Heart left ventricle (tissue), 16 donors: ENCODE data around the gene GRB7. TPM values are rescaled to one million over a fixed set of nuclear protein-coding genes. Genes with fewer than 3 reads are reported as not detected.
A peak's percentile ranks its signal among the peaks of the same experiment; 100 is the strongest.

Source experiments
- ATAC-seq, 4 donors: fragments of 200-7000 bp; cut with Tn5 transposase; one replicate each; pipeline ENCODE4 v1.9.1; 2020 to 2022; ENCODE audit warnings: moderate library complexity in 4 of 4, mild to moderate bottlenecking in 3 of 4, moderate number of reproducible peaks in 1 of 4
- DNase-seq, 5 donors: peaks; one replicate each; pipeline ENCODE4 v3.0.0-alpha.2; 2020
- H3K27ac ChIP-seq, 12 donors: fragments of 200-600 bp; sonication (generic) in 4 of 12; one replicate each; pipeline versions ENCODE4 v1.5.0 to v1.8.0; 2016 to 2022; ENCODE audit warnings: mild to moderate bottlenecking in 2 of 12
- H3K27me3 ChIP-seq, 9 donors: fragments of 200-600 bp; sonication (generic) in 2 of 9; one replicate each; pipeline versions ENCODE4 v1.5.1 to v1.8.0; 2016 to 2022; ENCODE audit warnings: mild to moderate bottlenecking in 3 of 9
- H3K36me3 ChIP-seq, 9 donors: fragments of 200-600 bp; sonication (generic) in 2 of 9; one replicate each; pipeline versions ENCODE4 v1.5.0 to v1.8.0; 2018 to 2022; ENCODE audit warnings: mild to moderate bottlenecking in 2 of 9
- H3K4me1 ChIP-seq, 12 donors: fragments of 200-600 bp; sonication (generic) in 4 of 12; one replicate each; pipeline versions ENCODE4 v1.5.0 to v1.8.0; 2016 to 2022; ENCODE audit warnings: mild to moderate bottlenecking in 3 of 12
- H3K4me3 ChIP-seq, 12 donors: fragments of 200-600 bp; sonication (generic) in 4 of 12; one replicate each; pipeline versions ENCODE4 v1.5.0 to v1.8.0; 2017 to 2022; ENCODE audit warnings: mild to moderate bottlenecking in 9 of 12, moderate library complexity in 4 of 12
- H3K9me3 ChIP-seq, 12 donors: fragments of 200-600 bp; sonication (generic) in 4 of 12; one replicate each; pipeline versions ENCODE4 v1.5.0 to v1.8.0; 2016 to 2022; ENCODE audit warnings: mild to moderate bottlenecking in 1 of 12
- CTCF ChIP-seq, 12 donors: fragments of 200-600 bp; sonication (generic) in 4 of 12; IDR thresholded peaks; one replicate each; pipeline versions ENCODE4 v1.5.0 to v1.8.0; 2018 to 2022; ENCODE audit warnings: antibody characterized with exemption in 12 of 12, mild to moderate bottlenecking in 5 of 12
- POLR2A ChIP-seq, 2 donors: fragments of 450-650 bp; IDR thresholded peaks; one replicate each; pipeline ENCODE4 v1.6.1; 2017; ENCODE audit warnings: antibody characterized with exemption in 2 of 2, mild to moderate bottlenecking in 2 of 2, moderate library complexity in 2 of 2
- WGBS, 4 donors: extraction: QIAGEN DNeasy Blood & Tissue Kit in 2 of 4; methylation state at CpG; one replicate each; pipeline versions ENCODE4 v1.1.5 to v1.1.7; 2013 to 2018; 5-methylcytosine and 5-hydroxymethylcytosine counted together
- intact Hi-C, 10 donors: fragments of 100-400 bp; cut with DNase I; formaldehyde crosslinking; loops; one replicate each; pipeline versions ENCODE4 v1.11.1 to v1.14.2; 2022
- polyA plus RNA-seq, 2 donors: library from polyadenylated mRNA; stranded (reverse); fragments of 200-250 nt; gene quantifications; one replicate each; pipeline ENCODE4 v1.2.3, GENCODE V29; 2013
- total RNA-seq, 9 donors: library from RNA; depleted of rRNA in 2 of 9; stranded (reverse); fragments of >200 nt in 2 of 9; fragmentation: NEBNext Ultra II Directional in 3 of 9; extraction: Animal tissue kit (Norgen Biotek cat#: 25700) in 3 of 9; gene quantifications; one replicate each; pipeline versions ENCODE4 v1.1.0 to v1.2.4, GENCODE V29; 2016 to 2023
- donor health status: ischemic (EF 13 %, LVEDD 7.1; RV severe dilation, severe dysfunction).
- donor health status: healthy with polysubstance abuse.
- donor health status: DM: no; HTN: yes; CAD: no.
- donor health status: DM: no; HTN: no; CAD: no.
- donor health status: ischemic (EF 25% LVEDD 6.9; RV normal size, moderate dysfunction).
- donor health status: ischemic (EF 25% LVEDD 5.7; RV mildly dilated, moderate dysfunction).
- donor health status: healthy.
- donor health status: DM: yes; HTN: yes; CAD: no.
- donor health status: ischemic (EF 35%, LVEDD 5.7; RV mildly dilated, moderate dysfunction).
- donor health status: nonischemic (EF 11% LVEDD 7.7; RV severe dilation, severe dysfunction).
- donor health status: DM: yes; HTN: yes; CAD: no.
- donor health status: PGD.
- donor health status: ischemic (EF 29% LVEDD 5.4; RV normal size, mild dysfunction).
- donor health status: nonischemic (EF 23%, LVEDD 6.1; RV moderate dilation, normal function).

GRB7 gene
- total and polyA plus RNA-seq, 11 donors, result 0.48 to 8.2 (median 1.3) TPM

GRCh38 chr17:39699818-39700147 lies 38.0 kb upstream of the GRB7 start, which contains the start of gene ERBB2:
Gene ERBB2, plus strand, starts transcription at chr17:39700064. Its CDS starts 175 bp downstream, at chr17:39700239.
- peak; percentile 66 to 87 (median 86) for ATAC-seq
- TF ChIP-seq CTCF (IDR thresholded peaks at IDR 0.05) (no peak), POLR2A (IDR thresholded peaks at IDR 0.05) (peak in 1 of 2 donors; percentile 58)
- Histone ChIP-seq H3K4me3 (peak within 1 kb of the TSS; percentile 71 to 99 (median 90)), H3K27me3 (peaks cover 0 to 13% (median 0%) of the 10 kb centered on the region in 9 donors), H3K9me3 (no peaks in the 10 kb centered on the region), H3K36me3 (peaks cover 0 to 5% (median 0%) of the 10 kb centered on the region in 9 donors), H3K27ac (peak within 1 kb of the TSS; percentile 54 to 94 (median 90)), H3K4me1 (peaks cover 0 to 48% (median 16%) of the 10 kb centered on the region in 12 donors)
- peak; percentile 74 to 83 (median 78) for DNase-seq
- intact Hi-C loops, result loop anchor here in 2 of 10 donors (1.0 to 5.0 kb wide), 2 partner anchors 12 to 33 kb away; partner anchors contain the start of gene MIEN1 (in 1 of the 2)
- 1 to 3% (median 2%) methylated on average over 12 to 20 of the region's 20 CpGs for WGBS, 4 donors

DNA sequence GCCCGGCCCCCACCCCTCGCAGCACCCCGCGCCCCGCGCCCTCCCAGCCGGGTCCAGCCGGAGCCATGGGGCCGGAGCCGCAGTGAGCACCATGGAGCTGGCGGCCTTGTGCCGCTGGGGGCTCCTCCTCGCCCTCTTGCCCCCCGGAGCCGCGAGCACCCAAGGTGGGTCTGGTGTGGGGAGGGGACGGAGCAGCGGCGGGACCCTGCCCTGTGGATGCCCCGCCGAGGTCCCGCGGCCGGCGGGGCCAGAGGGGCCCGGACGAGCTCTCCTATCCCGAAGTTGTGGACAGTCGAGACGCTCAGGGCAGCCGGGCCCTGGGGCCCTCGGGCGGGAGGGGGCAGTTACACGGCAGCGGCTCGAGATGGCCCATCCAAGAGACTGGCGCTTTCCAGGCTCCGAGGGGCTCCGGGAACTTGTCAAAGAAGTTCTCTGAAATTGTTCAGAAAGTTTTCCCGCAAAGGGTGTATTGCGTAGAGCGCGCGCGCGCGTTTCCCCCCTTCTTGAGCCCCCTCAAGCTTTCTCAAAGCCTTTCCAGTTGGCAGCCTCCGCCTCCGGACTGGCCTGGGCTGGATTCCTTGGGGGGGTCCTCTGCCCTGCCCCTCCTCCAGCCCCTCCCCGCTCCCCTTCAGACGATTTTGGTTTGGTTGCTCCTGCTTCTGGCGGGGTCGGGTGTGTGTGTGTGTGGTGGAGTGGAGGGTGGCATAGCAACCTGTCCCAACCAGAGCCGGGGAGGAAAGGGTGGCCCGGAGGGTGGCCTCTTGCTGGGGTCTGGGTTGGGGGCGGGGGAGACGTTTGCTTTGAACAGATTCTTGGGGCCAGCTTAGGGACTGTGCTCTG lies 37.4 kb upstream of the GRB7 start:
- Histone ChIP-seq H3K4me1 (peaks cover 0 to 54% (median 21%) of the 10 kb centered on the region in 12 donors), H3K36me3 (no peaks in the 10 kb centered on the region), H3K27ac (peak overlapping the region; percentile 54 to 94 (median 90)), H3K27me3 (peaks cover 0 to 13% (median 0%) of the 10 kb centered on the region in 9 donors), H3K9me3 (no peaks in the 10 kb centered on the region), H3K4me3 (peak overlapping the region; percentile 71 to 99 (median 90))
- intact Hi-C loops, result no loop called here
- TF ChIP-seq CTCF (IDR thresholded peaks at IDR 0.05) (no peak), POLR2A (IDR thresholded peaks at IDR 0.05) (no peak)
- ATAC-seq (peak; percentile 13 to 61 (median 46)), DNase-seq (peak in 1 of 5 donors; percentile 64)
- 0 to 1% (median 1%) methylated on average over 18 to 57 of the region's 57 CpGs for WGBS, 4 donors

DNA sequence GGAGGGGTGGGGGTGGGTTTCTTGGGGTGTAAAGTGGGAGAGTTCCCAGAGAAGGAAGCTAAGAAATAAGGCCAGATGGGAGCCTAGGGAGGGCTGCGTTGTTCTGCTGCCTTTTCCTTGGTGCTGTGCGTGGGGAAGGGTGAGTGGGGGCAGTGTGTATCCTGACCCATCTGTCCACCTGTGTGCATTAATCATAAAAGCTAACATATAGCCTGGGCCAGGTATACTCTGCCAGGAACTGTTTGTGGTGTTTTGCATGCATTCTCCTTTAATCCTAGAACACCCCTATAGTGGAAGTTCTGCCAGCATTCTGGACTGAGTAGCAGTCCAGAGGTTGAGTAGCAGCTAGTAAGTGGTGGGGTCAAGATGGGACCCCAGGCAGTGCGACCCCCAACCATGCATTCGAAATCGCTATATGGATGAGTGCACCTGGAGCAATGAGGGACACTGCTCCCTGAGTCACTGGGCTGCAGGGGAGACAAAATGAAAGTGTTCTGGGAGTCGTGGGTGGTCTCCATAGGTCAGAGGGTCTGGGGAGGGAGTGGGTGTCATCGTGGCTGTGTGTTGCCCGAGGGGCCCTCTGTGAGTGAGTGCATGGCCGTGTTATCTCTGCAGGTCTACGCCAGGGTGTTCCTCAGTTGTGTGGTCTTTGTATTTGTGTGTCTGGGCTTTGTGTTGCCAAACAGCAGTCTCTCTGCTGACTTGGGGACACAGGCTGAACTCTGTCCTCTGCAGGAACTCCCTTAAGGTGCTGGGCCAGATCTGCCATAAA lies 36.5 kb upstream of the GRB7 start:
- H3K27me3 ChIP-seq, result peaks cover 0 to 13% (median 0%) of the 10 kb centered on the region in 9 donors
- peak overlapping the region; percentile 71 to 99 (median 90) for H3K4me3 ChIP-seq
- WGBS, 4 donors, result 27 to 35% (median 34%) methylated on average over 10 of the region's 10 CpGs
- peaks cover 0 to 62% (median 26%) of the 10 kb centered on the region in 12 donors for H3K4me1 ChIP-seq
- H3K36me3 ChIP-seq, result no peaks in the 10 kb centered on the region
- H3K27ac ChIP-seq, result peak overlapping the region in 10 of 12 donors; percentile 61 to 94 (median 90)
- ATAC-seq, result no peak
- peak in 1 of 5 donors; percentile 9 for DNase-seq
- H3K9me3 ChIP-seq, result no peaks in the 10 kb centered on the region
- intact Hi-C loops, result no loop called here
- TF ChIP-seq POLR2A (IDR thresholded peaks at IDR 0.05), result no peak
- no peak for TF ChIP-seq CTCF (IDR thresholded peaks at IDR 0.05)
